Measurements from ENCODE around the gene SH3RF3.

SH3RF3 gene

GRCh38 chr2:109201465-109202327 lies 72.7 kb downstream of the SH3RF3 start:
- POLR2A ChIA-PET, result no interaction called here
- CTCF ChIA-PET, result interaction anchor here (0.6 kb wide), 1 partner anchor 36 kb away, joined by 3 read pairs; no protein-coding TSS in a partner anchor
- H3K4me3 ChIP-seq (ENCODE audit: low read depth, low read length), result no peak overlapping the region
- DNase-seq (ENCODE audit: low read depth, low spot score), result no peak
- no peak for TF ChIP-seq CTCF (IDR thresholded peaks at IDR 0.05; ENCODE audit: insufficient read depth, low read length, missing control alignments)

- ChIA-PET CTCF (no interaction called here), POLR2A (interaction anchor here (1.0 kb wide), 1 partner anchor 20 kb away, joined by 4 read pairs; no protein-coding TSS in a partner anchor)
- no peak for DNase-seq (ENCODE audit: low read depth, low spot score)
- no peak for TF ChIP-seq CTCF (IDR thresholded peaks at IDR 0.05; ENCODE audit: insufficient read depth, low read length, missing control alignments)
- no peak overlapping the region for H3K4me3 ChIP-seq (ENCODE audit: low read depth, low read length)
These were observed 73.5 kb downstream of the SH3RF3 start for GRCh38 chr2:109202486-109202885.

GRCh38 chr2:109203246-109204011 lies 74.4 kb downstream of the SH3RF3 start:
- DNase-seq (ENCODE audit: low read depth, low spot score), result no peak
- CTCF ChIA-PET, result no interaction called here
- no peak for TF ChIP-seq CTCF (IDR thresholded peaks at IDR 0.05; ENCODE audit: insufficient read depth, low read length, missing control alignments)
- POLR2A ChIA-PET, result interaction anchor here (1.0 kb wide), 1 partner anchor 21 kb away, joined by 4 read pairs; no protein-coding TSS in a partner anchor
- no peak overlapping the region for H3K4me3 ChIP-seq (ENCODE audit: low read depth, low read length)

- DNase-seq (ENCODE audit: low read depth, low spot score), result no peak
- no peak overlapping the region for H3K4me3 ChIP-seq (ENCODE audit: low read depth, low read length)
- CTCF ChIA-PET, result no interaction called here
- TF ChIP-seq CTCF (IDR thresholded peaks at IDR 0.05; ENCODE audit: insufficient read depth, low read length, missing control alignments), result no peak
- POLR2A ChIA-PET, result no interaction called here
These were observed 75.4 kb downstream of the SH3RF3 start for GRCh38 chr2:109204412-109204811.

GRCh38 chr2:109205447-109205846 lies 76.4 kb downstream of the SH3RF3 start:
- no peak overlapping the region for H3K4me3 ChIP-seq (ENCODE audit: low read depth, low read length)
- CTCF ChIA-PET, result no interaction called here
- TF ChIP-seq CTCF (IDR thresholded peaks at IDR 0.05; ENCODE audit: insufficient read depth, low read length, missing control alignments), result no peak
- POLR2A ChIA-PET, result interaction anchor here (0.7 kb wide), 1 partner anchor 127 kb away, joined by 3 read pairs; no protein-coding TSS in a partner anchor
- no peak for DNase-seq (ENCODE audit: low read depth, low spot score)

- ChIA-PET CTCF (no interaction called here), POLR2A (no interaction called here)
- TF ChIP-seq CTCF (IDR thresholded peaks at IDR 0.05; ENCODE audit: insufficient read depth, low read length, missing control alignments), result no peak
- no peak for DNase-seq (ENCODE audit: low read depth, low spot score)
- no peak overlapping the region for H3K4me3 ChIP-seq (ENCODE audit: low read depth, low read length)
These were observed 77.7 kb downstream of the SH3RF3 start for GRCh38 chr2:109206569-109207146.

Data from AG04449 (cell line).